GM11168 (cell line): ENCODE data around the gene CLCN6.
"Not testable (repeated sequence)": the region's sequence is repeated elsewhere in the genome, so short reads cannot be mapped to it uniquely, and the experiment has no call there.

ENCODE experiments used
- in situ Hi-C: fragments of 300-500 bp; cut with MboI; formaldehyde crosslinking; loops from one replicate; pipeline ENCODE4 v1.12.0; 2022; ENCODE audit warnings: low sequenced_read_pairs; ENCODE audit not compliant: unreplicated experiment

Gene CLCN6

GRCh38 chr1:11793819-11794218, 12.2 kb upstream of the CLCN6 start:
- in situ Hi-C loops, result no loop called here

GRCh38 chr1:11794446-11795237, 11.3 kb upstream of the CLCN6 start:
- in situ Hi-C loops, result no loop called here

- in situ Hi-C loops, result no loop called here
Measured at GRCh38 chr1:11795238-11795890, 10.6 kb upstream of the CLCN6 start.

GRCh38 chr1:11796036-11796828, 9.8 kb upstream of the CLCN6 start:
- in situ Hi-C loops, result no loop called here

- in situ Hi-C loops, result no loop called here
Measured at GRCh38 chr1:11797525-11798216, 8.3 kb upstream of the CLCN6 start.

GRCh38 chr1:11799099-11799498, 6.9 kb upstream of the CLCN6 start:
- in situ Hi-C loops, result no loop called here

- in situ Hi-C loops, result no loop called here
Measured at GRCh38 chr1:11799896-11800295, 6.1 kb upstream of the CLCN6 start.

- in situ Hi-C loops, result no loop called here
Measured at GRCh38 chr1:11800391-11800755, 5.6 kb upstream of the CLCN6 start.

- in situ Hi-C loops, result no loop called here
Measured at GRCh38 chr1:11800756-11801433, 5.1 kb upstream of the CLCN6 start.

- in situ Hi-C loops, result no loop called here
Measured at GRCh38 chr1:11802616-11802972, 3.4 kb upstream of the CLCN6 start.

GRCh38 chr1:11802973-11803885, 2.8 kb upstream of the CLCN6 start:
- in situ Hi-C loops, result no loop called here

GRCh38 chr1:11803924-11804665, 1.9 kb upstream of the CLCN6 start:
- in situ Hi-C loops, result not testable (repeated sequence)

GRCh38 chr1:11804666-11805421, 1.1 kb upstream of the CLCN6 start:
- in situ Hi-C loops, result no loop called here

- in situ Hi-C loops, result no loop called here
Measured at GRCh38 chr1:11806307-11806936, 431 bp downstream of the CLCN6 start.

GRCh38 chr1:11807133-11807532, 1.1 kb downstream of the CLCN6 start:
- in situ Hi-C loops, result no loop called here

GRCh38 chr1:11813021-11813420, 7.0 kb downstream of the CLCN6 start:
- in situ Hi-C loops, result no loop called here

GRCh38 chr1:11817192-11817591, 11.2 kb downstream of the CLCN6 start:
- in situ Hi-C loops, result no loop called here
